DMS79 (cell line): ENCODE results near the gene KCNIP3.
"Not testable (repeated sequence)": the region's sequence is repeated elsewhere in the genome, so short reads cannot be mapped to it uniquely, and the experiment has no call there.

Source experiments
- DNase-seq: peaks from one replicate; lab custom pipeline; 2025; lab: John Stamatoyannopoulos, UW

Gene KCNIP3

DNA sequence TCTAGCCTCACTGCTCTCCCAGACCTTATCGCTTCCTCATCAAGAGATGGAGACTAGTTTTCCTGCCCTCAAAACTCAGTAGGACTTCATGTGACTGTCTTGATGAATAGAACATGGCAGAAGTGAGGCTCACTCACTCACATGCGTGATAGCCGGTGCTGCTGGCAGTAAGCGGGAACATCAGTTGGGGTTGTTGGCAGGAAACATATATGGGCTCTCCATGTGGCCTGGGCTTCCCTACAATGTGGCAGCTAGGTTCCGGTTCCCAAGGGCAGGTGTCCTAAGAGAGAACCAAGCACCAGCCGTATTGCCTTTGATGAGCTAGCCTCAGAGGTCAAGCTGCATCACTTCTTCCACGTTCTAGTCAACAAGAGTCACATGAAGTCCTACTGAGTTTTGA is 90.2 kb downstream of the KCNIP3 start:
- no peak for DNase-seq

DNA sequence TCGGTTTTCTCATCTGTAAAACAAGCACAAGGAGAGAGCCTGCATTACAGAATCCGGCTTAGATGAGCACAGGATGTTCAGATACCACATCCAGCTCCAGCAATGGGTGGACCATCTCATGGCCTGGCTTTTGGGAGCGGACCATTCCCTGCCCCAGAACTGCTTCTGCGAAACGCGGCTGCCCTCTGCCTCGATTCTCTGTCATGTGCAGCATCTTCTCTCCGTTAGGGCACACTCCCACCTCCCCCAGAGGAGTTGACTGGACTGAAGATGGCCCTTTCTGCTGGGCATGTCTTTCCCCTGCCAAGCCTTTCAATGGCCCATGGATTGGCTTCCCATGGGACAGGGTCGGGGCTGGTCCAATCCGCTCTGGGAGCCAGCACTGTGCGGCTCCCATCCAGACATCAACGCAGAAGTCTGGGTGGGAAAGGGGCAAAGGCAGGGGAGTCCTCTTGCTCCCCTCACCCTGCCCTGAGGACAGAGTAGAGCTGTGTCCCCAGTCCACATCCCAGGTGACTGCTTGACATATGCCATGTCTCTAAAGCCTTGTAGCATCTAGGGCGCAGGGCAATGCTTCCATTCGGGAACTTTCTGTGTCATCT is 91.0 kb downstream of the KCNIP3 start:
- no peak for DNase-seq

DNA sequence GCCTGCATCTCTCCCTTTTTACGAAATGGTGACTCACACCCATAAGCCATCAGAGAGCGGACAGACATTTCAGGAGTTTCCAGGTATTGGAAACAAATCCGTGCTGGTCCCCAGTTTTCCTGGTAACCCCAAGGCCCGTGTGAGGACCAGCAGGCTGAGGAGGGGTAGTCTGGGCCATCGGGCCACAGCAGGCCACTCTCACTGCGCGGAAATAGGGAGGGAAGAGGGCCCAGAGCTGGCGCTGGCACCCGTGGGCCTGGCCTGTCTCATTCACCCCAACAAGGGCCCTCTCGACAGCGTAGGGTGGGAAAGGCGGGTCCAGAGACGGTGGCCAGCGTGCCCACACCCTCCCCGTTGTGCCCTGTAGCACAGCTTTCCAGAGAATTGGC is 91.7 kb downstream of the KCNIP3 start:
- no peak for DNase-seq

DNA sequence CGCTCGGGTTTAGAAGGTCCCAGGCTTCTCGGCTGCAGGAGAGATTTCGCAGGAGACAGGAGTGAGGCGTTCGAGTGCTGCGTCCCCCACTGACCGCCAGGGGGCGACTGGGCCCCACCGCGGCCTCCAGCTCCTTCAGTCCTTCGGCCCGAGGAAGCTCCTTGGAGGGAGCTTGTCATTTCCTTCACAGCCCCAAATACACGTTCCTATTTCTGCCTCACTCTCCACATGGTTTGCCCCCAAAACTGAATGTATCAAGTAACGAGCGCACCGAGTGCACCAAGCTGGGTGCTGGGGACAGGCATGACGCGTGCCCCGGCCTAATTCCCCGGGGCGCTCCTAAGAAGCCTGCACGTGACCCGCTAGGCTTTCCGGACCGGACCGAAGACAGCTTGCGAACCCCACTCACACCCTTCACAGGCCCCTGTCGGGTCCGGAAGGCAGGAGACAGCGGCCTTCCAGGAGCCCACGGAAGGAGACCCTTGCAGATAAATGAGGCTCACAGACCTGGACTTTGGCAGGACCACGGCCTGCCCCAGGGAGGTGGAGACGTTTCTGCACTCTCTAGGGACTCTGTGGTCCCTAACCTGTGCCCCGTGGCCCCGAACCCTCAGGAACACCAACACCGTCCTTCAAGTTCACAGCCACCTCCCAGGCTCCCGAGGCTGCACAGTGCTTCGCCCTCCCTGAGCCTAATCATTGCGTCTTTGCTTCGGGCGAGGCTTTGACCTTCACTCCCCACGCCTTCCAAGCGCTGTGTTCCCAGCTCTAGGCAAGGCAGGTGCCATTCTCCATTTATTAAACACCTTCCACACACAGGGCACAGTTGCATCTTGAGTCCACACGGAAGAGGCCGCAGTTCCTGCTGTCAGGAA is 92.3 kb downstream of the KCNIP3 start:
- no peak for DNase-seq

DNA sequence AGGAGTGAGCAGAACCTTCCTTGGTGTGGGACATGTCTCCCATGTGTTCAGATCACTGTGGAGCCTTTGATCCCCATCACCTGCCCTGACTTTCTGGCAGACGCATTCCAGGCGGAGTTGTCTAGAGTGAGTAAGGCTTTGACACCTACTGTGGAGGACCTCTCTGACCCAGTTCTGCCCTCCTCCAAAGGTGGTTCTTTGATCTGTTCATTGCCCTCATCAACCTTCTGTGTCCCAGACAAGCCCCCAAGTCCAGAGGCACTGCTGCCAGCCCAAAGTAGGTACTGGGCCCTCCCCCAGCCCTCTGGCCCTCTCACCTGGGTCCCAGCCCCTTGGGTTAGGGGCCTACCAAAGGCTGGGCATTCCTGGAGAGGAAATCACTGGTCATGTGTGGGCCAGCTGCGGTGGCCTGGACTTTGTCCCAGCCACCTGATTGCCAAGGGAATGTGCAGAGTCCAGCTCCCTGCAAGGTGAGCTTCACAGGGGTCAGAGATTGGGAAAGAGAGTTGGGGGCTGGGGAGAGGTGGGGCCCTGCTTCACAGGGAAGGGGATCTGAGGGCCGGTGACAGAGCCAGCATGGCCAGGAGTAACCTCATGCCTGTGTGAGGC is 93.2 kb downstream of the KCNIP3 start:
- DNase-seq = no peak

DNA sequence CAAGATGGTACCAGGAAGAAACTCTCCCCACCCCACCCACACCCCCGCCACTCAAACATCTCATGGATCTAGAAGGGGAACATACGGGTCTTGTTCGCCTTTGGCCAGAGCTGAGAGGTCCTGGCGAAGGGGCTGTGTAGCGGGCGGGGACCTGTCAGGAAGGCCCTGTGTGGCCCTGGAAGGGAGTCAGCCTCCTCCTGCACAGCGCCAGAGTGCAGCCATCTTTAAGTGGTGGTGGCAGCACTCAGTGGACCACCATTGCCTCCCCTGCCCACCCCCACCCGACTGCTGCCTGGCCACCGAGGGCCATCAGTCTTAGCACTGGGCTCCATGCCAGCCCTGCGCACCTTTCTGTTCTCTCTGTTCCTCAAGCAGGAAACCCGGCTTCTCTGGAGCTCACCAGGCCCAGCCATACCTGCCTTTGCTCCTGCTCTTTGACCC is 93.8 kb downstream of the KCNIP3 start:
- no peak for DNase-seq

DNA sequence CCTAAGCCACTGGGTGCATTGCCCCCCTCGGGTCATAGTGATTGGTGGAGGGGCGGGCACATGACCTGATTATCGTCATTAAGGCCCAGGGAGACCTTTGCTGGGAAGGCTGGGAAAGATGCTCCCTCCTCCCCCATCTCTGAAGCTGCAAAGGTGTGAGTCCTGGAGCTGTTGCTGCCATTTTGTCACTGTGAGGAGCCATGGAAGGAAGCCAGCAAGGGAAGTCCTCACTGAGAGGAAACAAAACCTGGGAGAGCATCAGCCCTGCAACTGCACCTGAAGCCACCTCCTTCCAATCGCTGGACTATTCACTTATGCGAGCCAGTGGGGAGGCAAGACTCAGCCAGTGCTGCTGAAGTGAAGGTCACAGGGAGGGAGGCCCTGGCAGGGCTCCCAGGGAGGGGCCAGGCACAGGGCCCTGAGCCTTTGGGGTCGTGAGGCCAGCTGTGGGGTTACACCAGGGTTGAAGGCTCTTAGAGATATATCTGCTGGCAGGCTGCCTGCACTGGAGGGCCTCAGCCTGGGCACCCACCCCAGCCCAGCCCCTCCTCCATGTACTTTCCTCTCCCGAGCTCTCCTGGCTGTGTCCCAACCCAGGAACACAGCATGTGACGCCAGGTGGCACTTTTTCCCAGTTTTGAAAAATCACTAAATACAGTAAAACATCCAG is 94.6 kb downstream of the KCNIP3 start:
- no peak for DNase-seq

DNA sequence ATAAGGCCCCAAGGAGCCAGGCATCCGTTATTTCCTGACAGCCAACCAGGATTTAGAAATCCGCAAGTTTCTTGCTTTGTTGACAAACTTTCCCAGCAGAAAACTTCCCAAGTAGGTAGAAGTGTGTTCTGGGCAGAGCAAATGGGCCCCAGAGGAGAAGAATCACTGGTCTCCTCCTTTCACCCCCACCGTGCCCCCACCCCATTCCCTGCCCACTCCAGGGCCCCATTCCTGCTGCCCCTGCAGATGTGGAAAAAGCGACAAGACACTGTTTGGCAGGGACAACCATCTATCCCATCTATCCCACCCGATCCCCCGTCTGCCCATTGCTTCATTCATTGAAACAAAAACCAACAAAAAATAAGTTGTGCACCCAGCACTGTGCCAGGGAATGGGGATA is 95.2 kb downstream of the KCNIP3 start:
- DNase-seq = no peak

DNA sequence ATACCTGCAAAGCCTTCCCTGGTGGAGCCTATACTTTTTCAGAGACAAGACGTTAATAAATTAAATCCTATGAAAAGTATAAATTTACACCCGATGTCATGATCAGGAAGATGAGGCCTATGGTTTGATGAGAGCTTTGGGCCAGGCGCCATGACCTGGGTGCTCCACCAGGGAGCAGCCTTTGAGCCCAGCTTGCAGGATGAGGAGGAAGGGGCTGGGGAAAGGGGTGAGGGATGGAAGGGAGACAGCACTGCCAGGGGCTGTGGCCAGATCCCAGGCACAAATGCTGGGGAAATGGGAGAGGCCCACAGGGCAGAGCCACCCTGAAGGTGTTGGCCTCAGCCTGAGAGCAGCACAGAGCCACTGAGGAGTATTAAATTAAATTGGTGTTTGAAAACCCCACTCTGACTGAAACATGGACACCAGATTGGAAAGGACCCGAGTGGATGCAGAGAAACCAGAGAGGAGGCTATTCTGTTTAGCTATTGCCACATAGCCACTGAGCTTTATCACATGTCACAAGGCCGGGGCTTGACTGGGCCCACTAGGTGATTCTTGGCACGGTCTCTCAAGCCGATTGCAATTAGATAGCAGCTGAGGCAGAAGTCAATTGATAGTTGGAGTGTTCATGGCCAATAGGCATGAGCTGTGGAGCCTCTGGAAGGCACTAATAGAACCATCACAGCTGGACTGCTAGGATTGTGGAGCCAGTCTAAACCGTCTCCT is 95.7 kb downstream of the KCNIP3 start:
- DNase-seq = no peak

DNA sequence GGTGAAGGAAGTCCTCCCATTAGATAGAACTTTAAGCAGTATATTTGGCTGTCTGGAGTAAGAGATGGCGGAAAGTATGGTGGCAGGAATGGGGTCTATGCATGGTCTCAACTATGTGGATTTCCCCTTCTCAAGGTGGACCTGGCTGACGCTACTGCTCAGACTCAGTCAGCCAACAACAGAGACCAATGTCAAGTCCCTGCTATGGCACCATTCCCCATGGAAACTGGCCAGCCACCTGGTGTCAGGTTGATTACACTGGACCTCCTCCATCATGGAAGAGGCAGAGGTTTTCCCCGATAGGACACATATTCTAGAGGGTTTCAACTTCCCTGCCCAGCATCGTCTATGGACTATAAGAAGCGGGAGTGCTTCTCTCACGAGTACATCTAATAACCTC is 96.8 kb downstream of the KCNIP3 start:
- DNase-seq = no peak

DNA sequence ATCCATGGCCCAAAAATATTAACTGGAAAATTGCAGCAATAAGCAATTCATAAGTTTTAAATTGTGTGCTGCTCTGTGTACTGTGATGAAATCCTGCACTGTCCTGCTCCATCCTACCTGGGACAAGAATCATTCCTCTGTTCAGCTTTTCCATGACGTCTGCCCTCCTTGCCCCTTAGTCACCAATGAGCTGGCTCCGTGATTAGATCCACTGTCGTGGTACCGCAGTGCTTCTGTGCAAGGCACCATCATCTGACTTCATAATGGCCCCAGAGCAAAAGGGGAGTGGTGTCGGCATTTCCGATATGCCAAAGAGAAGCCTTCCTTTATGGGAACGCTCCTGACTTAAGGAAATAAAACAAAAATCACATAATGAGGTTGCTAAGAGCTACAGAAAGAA is 101.9 kb downstream of the KCNIP3 start:
- no peak for DNase-seq

DNA sequence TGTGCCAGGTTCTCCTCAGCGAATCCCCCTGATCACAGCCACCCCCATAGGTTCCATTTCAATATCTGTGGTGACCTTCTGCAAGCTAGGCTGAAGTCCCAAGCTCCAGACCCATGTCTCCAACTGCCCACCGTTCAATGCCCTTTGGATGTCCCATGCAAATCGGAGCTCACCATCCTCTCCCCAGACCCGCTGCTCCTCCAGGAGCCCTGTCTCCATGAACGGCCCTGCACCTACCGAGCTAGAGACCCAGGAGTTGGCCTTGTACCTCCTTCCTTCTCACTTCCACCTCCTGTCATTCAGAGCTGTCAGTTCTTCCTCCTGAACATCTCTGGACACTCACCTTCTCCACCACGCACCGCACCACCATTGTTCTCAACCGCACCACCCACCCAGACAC is 104.3 kb downstream of the KCNIP3 start:
- no peak for DNase-seq

DNA sequence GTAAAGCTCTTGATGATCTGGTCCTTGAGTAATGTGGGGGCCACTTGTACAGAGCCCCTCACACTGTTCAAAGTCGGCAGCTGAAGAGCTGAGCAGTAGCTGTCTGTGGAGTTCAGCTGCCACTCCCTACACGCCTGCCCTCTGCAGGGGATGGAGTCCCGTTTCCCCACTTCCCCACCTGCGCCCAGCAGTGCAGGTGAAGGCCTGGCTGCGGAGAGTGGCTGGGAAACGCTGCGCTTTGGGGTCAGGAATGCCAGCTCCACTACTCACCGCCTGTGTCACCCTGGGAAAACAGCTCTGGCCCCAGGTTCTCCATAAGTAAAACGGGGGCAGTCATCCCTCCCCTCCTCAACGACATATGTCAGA is 104.8 kb downstream of the KCNIP3 start:
- DNase-seq = not testable (repeated sequence)

DNA sequence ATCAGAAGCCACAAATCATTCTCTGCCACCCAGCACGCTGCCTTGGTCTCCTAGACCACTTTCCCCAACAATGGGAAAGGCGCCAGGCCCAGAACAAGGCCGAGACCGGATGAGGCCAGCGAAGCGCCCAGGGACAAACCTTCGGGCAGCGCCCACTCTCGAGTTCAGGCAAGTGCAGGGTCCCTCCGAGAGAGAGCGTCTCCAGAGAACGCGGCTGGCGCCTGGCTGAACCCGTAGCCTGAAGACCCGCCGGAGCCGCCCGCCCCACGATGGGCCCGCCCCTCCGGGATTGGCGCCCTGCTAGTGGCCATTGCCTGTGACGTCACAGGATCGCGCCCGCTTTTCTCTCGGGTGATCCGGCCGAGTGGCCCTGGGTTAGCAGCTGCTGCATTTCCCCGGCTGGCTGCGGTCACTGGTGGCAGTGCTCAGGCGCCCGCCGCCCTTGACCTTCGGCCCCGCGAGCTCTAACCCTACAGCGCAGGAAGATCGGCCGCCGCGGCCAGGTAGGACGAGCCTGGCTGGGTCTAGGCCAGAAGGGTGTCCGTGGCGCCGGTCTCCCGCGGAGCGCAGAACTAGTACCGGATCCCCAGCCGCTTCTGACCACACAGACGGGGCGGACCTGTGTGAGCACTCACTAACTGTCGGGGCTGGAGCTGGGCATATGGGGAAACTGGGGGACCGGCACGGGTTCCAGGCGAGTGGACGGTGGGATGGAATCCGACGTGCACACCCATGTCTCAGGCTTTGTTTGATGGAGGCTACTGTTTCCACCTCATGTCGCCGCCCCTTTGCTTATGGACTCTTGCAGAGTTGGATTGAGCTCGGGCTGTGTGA is 105.4 kb downstream of the KCNIP3 start, which contains the start of gene FAHD2A:
Gene FAHD2A (plus strand): TSS at position 339 of the 834 bp plus-strand sequence. CDS start 2,851 bp downstream, outside the sequence.
- DNase-seq = peak; percentile 71

DNA sequence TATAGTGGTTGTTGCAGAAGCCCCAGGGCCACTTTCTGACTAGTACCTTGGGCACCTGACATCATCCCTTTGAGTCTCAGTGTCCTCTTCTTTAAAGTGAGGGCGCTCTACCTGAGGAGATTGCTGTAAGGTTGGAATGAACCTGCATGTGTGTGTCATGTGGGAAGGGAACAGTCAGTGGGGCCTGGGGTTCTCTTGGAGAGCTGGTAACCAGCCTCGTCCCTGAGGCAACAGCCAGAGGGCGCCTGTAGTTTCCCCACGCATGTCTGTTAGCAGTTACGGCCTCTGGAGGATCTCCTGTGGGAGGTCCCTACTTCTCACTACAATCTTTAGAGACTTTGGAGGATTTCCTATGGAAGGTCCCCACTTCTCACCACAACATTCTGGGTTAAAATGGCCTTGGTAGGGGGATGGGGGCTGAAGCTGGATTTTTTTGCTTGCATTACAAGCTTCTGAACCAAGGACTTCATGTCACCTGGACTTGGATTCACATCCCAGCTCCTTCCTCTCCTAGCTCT is 106.1 kb downstream of the KCNIP3 start:
- DNase-seq = not testable (repeated sequence)

DNA sequence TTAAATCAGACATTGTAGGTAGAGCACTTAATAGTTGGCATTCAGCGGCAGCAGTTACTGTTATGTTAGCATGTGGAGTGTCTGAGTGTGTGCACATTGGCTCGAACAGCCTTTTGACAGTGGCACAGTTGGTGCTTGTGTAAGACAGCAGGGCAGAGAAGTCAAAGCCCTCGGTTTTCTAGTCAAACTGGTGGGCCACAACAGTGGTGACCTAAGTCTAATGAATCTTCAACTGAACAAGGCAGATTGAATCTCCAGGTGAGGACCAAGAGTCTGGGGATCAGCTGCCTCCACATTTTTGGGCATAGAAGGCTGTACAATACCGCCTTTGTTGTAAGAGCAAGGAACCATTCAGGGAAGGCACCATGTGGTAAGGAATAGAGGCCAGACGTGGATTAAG is 106.7 kb downstream of the KCNIP3 start:
- not testable (repeated sequence) for DNase-seq

DNA sequence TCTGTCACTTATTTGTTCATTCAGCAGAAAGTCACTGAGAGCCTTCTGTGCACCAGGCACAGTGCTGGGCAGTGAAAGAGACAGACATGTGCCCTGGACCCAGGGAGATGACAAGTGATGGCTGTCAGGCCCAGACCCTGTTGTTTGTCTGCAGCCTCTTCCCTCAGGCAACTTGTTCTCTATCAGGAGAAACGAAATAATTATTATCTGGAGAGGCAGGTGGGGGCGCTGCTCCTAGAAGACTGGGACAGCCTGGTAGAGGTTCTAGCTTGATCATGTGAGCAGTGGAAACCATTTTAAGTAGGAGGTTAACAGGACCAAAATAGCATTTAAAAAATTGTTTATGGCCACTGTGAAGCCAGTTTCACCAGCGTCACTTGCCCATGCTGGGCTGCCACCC is 107.5 kb downstream of the KCNIP3 start:
- not testable (repeated sequence) for DNase-seq

DNA sequence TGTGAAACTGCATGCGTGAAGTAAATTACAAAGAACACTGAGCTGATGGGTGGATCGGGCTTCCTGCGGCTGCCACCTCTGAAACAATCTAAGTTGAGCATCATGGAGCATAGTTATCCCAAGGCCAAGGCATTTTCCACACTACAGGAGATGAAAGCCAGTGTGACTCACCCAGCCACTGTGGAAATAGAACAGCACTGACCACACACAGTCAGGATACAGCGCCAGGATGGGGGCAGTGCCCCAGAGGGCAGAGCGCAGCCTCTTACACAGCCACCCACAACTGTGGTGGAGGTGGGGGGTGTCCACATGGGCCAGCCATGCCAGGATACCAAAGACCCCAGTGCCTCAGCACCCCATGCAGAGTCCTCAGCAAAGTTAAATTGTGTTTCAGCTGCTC is 114.1 kb downstream of the KCNIP3 start:
- DNase-seq = not testable (repeated sequence)

DNA sequence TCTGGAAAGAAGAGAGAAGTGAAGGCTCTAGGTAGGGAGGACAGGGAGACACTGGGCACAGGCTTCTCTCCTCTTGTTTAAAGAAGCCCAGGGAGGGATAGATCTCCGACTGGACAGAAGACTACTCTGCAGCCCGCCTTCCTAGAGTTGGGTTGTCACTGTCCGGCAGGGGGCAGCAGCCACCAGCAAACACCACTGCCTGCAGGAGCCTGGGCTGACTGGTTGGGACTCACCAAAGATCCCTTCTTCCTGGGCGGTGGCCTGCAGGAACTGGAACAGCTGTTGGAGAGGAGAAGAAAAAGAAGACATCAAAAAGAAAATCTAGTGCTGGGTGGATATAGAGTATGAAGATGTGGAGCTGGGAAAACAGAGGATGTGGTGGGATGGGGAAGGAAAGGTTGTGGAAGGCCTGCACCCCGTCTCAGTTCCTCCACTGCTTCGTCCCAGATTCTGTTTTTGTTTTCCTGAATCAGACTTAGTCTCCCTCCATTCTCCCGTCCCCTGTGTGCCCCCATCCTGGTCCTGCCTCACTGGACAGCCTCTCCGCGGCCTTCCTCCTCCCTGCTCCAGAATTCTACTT is 117.0 kb downstream of the KCNIP3 start:
- DNase-seq = not testable (repeated sequence)

DNA sequence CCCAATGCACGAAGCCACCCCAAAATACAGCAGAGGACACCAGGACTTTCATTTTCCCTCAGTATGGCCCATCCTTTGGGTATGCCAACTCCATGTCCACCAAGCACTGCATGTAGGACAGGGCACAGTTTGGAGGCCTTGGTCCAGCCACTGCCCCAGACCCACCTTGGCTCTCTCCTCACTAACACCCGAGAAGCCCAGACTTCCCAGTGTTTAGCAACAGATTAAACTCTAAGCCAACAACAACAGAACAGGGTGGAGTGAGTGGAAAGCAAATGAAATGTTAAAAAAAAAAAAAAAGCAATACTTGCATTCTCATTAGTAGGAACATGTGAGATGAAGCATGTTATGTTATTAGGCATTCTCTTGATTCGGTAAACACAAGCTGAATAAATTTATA is 118.0 kb downstream of the KCNIP3 start:
- not testable (repeated sequence) for DNase-seq
